SK-N-SH treated with all-trans-retinoic acid at 6 μM for 48 hours (cell line): ENCODE data around the gene POLR2I.

Experiments used
- ARNTL ChIP-seq: fragments of 450-650 bp; formaldehyde crosslinking; IDR thresholded peaks from 2 replicates; pipeline ENCODE4 v1.5.0; 2020; ENCODE audit warnings: low read depth, mild to moderate bottlenecking, moderate library complexity, borderline replicate concordance
- BACH2 ChIP-seq: fragments of 250-450 bp; sonication (Bioruptor Pico); IDR thresholded peaks from 2 replicates; pipeline ENCODE4 v1.9.0; 2021; ENCODE audit warnings: mild to moderate bottlenecking, borderline replicate concordance
- CSDC2 ChIP-seq: fragments of 250-450 bp; sonication (Bioruptor Pico); IDR thresholded peaks from 2 replicates; pipeline ENCODE4 v1.5.0; 2020; ENCODE audit warnings: mild to moderate bottlenecking, moderate library complexity
- CSRNP3 ChIP-seq: fragments of 250-450 bp; sonication (Bioruptor Pico); IDR thresholded peaks from 2 replicates; pipeline ENCODE4 v1.5.1; 2021; ENCODE audit warnings: mild to moderate bottlenecking, moderate library complexity
- OSR1 ChIP-seq: fragments of 250-450 bp; sonication (Bioruptor Pico); IDR thresholded peaks from 2 replicates; pipeline ENCODE4 v1.8.0; 2022; ENCODE audit warnings: moderate library complexity, mild to moderate bottlenecking, inconsistent platforms
- PATZ1 ChIP-seq: fragments of 250-450 bp; sonication (Bioruptor Pico); IDR thresholded peaks from 2 replicates; pipeline ENCODE4 v1.8.0; 2020; ENCODE audit warnings: mild to moderate bottlenecking, moderate library complexity, borderline replicate concordance
- POU6F1 ChIP-seq: fragments of 250-450 bp; sonication (Bioruptor Pico); IDR thresholded peaks from 2 replicates; pipeline ENCODE4 v1.8.0; 2021; ENCODE audit warnings: low read depth, mild to moderate bottlenecking, moderate library complexity, borderline replicate concordance
- SNAI2 ChIP-seq: fragments of 250-450 bp; sonication (Bioruptor Pico); IDR thresholded peaks from 2 replicates; pipeline ENCODE4 v1.5.0; 2020; ENCODE audit warnings: mild to moderate bottlenecking, moderate library complexity
- TCF4 ChIP-seq: fragments of 250-450 bp; sonication (Bioruptor Pico); IDR thresholded peaks from 2 replicates; pipeline ENCODE4 v1.8.0; 2021; ENCODE audit warnings: mild to moderate bottlenecking, moderate library complexity, borderline replicate concordance
- TOX ChIP-seq: fragments of 250-450 bp; sonication (Bioruptor Pico); IDR thresholded peaks from 2 replicates; pipeline ENCODE4 v1.8.0; 2021; ENCODE audit warnings: mild to moderate bottlenecking, moderate library complexity, borderline replicate concordance
- TSHZ2 ChIP-seq: fragments of 250-450 bp; sonication (Bioruptor Pico); IDR thresholded peaks from 2 replicates; pipeline ENCODE4 v1.5.0; 2020; ENCODE audit warnings: mild to moderate bottlenecking, moderate library complexity
- ZFP30 ChIP-seq: fragments of 450-650 bp; formaldehyde crosslinking; IDR thresholded peaks from 2 replicates; pipeline ENCODE4 v1.5.0; 2022; ENCODE audit warnings: mild to moderate bottlenecking, moderate library complexity
- ZNF565 ChIP-seq: fragments of 450-650 bp; formaldehyde crosslinking; conservative IDR thresholded peaks from 2 replicates; pipeline ENCODE4 v1.5.0; 2020; ENCODE audit warnings: low read depth, mild to moderate bottlenecking, moderate library complexity
- ZNF70 ChIP-seq: fragments of 450-650 bp; formaldehyde crosslinking; IDR thresholded peaks from 2 replicates; pipeline ENCODE4 v1.5.0; 2020; ENCODE audit warnings: mild to moderate bottlenecking, moderate library complexity

GRCh38 chr19:36142496-36142895, 27.8 kb upstream of the POLR2I start:
- no peak for TF ChIP-seq ARNTL (CRISPR knock-in tag)
- TF ChIP-seq ZFP30 = no peak
- no peak for TF ChIP-seq CSRNP3 (CRISPR knock-in tag)
- no peak for TF ChIP-seq TCF4 (CRISPR knock-in tag)
- no peak for TF ChIP-seq ZNF565 (CRISPR knock-in tag)
- no peak for TF ChIP-seq ZNF70
- no peak for TF ChIP-seq PATZ1 (CRISPR knock-in tag)
- no peak for TF ChIP-seq BACH2 (CRISPR knock-in tag)
- TF ChIP-seq TSHZ2 (CRISPR knock-in tag) = no peak
- TF ChIP-seq OSR1 (CRISPR knock-in tag) = no peak
- TF ChIP-seq CSDC2 (CRISPR knock-in tag) = no peak
- TF ChIP-seq POU6F1 = no peak
- TF ChIP-seq TOX (CRISPR knock-in tag) = no peak
- no peak for TF ChIP-seq SNAI2
